GM19025 (cell line): ENCODE measurements around the gene CYP8B1.

Source experiments
- ATAC-seq: cut with Tn5 transposase; IDR thresholded peaks from one replicate; pipeline ENCODE4 v1.9.1; 2021; ENCODE audit warnings: mild to moderate bottlenecking, low read depth, moderate library complexity; ENCODE audit not compliant: unreplicated experiment

CYP8B1 gene

DNA sequence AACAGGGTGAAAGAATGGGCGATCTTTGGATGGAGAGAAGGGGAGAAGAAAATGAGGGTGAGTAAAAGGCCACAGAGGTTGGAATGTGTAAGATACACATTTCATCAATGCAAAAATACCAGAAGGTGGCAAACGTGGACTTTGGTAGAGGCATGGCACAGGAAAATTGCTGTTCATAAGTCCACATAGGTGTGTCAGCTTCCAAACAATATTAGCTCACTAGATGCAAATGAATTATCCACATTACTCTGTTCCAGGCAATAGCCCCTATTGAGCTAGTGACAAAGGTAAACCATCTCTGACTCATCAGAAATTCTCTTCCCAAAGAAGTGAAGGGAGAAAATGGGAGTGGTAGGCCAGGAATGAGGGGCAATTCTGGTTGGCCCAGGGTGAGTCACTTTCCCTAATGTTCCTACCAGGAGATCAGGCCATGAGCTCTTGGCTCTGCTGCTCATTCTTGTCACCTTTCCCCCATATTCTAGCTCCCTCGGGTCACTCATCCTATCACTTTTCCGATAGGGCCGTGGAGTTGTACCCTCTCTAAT lies 46.5 kb downstream of the CYP8B1 start:
- no peak for ATAC-seq

DNA sequence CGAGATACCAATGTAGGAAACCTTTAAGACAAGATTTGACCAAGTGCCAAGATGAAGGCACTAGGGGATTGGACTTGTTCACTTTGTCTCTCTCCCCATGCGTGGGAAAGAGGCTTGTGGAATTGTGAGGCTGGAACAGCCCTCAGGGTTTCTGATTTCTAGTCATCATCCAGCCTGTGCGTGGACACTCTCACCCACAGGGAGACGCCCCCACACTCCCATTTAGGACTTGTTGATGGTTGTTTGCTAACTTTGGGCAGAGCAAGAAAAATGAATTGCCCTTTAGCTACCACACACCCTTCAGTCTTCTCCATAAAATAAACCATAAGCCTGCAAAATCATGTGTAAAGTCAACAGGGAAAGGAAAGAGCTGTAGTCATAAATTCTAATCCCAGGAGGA lies 48.0 kb downstream of the CYP8B1 start:
- ATAC-seq, result no peak

DNA sequence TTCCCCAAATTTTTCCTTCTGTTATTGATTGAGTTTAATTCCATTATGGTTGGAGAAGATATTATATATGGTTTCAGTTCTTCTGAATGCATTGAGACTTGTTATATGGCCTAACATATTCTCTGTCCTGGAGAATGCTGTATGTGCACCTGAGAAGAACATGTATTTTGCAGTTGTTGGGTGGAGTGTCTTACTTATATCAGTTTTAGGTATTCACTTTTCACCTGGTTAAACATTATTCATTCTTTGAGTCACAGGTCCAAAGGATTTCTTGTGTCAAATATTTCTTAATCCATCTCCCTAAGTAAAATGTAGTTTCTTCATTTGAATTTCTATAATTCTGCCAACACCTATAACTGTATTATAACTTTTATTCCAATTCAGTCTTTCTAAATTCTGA lies 48.7 kb downstream of the CYP8B1 start:
- no peak for ATAC-seq

DNA sequence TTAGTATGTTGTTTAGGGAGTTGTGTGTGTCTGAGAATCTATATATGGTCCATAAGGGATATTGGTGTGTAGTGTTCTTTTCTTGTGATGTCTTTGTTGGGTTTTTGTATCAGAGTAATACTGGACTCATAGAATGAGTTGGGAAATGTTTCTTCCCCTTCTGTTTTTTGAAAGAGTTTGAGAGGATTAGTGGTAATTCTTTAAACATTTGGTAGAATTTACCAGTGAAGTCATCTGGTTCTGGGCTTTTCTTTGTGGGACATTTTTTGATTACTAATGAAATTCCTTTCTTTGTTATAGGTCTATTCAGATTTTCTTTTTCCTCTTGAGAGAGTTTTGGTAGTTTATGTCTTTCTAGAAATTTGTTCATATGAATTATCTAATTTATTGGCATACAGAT lies 49.5 kb downstream of the CYP8B1 start:
- ATAC-seq, result no peak

DNA sequence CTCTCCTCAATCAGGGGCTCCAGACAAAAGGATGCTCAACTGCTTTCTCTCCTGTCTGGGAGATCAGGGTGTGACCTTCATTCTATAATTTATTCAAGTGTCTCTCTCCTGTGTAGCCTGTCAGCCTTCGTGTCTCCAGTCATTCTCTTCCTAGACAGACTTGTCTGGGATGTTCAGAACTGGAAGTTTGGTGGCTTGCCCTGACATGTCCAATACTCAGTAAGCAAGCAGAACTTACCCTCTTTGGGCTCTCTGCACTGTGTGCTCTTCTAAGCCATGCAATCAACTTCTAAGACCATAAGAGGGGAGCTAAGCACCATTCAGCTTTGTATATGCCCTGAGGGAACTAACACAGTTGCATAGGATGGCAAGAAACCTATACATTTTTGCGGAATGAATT lies 52.3 kb downstream of the CYP8B1 start:
- no peak for ATAC-seq

DNA sequence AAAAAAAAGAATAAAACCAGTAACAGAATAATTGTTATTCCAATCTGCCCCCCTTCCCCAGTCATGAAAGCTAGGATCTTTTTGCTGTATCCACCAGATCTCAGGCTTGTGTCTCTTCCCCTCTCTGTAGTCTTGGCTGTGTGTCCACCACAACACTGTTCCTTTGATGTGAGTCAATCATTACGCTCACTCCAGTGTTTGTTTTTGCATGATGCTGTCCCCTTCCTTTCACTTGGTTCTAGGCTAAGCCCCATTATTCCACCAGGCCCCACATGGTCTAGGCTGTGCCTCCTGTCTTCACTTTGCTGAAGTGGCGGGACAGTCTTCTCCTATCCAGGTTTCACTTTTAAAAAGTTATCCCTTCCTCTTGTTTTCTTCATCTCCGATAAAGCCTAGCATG lies 52.9 kb downstream of the CYP8B1 start:
- ATAC-seq, result no peak
